Measurements from ENCODE around the gene ATAD3A. TPM values are rescaled to one million over a fixed set of nuclear protein-coding genes. Genes with fewer than 3 reads are reported as not detected.
"Not testable (repeated sequence)": the region's sequence is repeated elsewhere in the genome, so short reads cannot be mapped to it uniquely, and the experiment has no call there.

ATAD3A gene
- total and polyA plus RNA-seq, 9 of the 15 experiments (the other 6 are each of a cell fraction or from before 2014, with no cell fraction given), result 0.10 to 173 (median 36.7) TPM

DNA sequence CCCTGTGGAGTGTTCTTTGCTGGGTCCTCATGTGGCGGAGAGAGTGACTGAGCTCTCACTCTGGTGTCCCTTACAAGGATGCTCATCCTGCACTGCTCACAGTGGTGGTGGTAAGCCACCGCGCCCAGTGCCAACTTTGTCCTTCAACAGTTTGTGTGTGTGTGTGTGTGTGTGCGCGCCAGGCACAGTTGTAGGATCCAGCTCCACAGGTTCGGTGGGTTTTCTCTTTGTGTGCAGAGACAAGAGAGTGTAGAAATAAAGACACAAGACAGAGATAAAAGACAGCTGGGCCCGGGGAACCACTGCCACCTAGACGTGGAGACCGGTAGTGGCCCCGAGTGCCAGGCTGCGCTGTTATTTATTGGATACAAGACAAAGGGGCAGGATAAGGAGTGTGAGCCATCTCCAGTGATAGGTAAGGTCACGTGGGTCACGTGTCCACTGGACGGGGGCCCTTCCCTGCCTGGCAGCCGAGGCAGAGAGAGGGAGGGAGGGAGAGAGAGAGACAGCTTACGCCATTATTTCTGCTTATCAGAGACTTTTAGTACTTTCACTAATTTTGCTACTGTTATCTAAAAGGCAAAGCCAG, 7.1 kb upstream of the ATAD3A start (continued):
- TF ChIP-seq NR2C2 (CRISPR knock-in tag; IDR thresholded peaks at IDR 0.05) (peak; percentile 46; the same call in 1 of the 2 replicates), NBN (IDR thresholded peaks at IDR 0.05; ENCODE audit: low read depth) (peak; percentile 73), ETV1 (tag; conservative IDR thresholded peaks at IDR 0.05; ENCODE audit: low read depth) (0 out of 2 replicates have a peak, but pooled peaks have one; percentile 11), ESRRA (IDR thresholded peaks at IDR 0.05; ENCODE audit: borderline replicate concordance, low read depth) (peak; percentile 24), HDAC1 (IDR thresholded peaks at IDR 0.05) (peak in 1 of 2 experiments; percentile 56; a peak in 2 of 4 replicates), TRIM24 (IDR thresholded peaks at IDR 0.05) (0 out of 4 replicates have a peak, but pooled peaks have one; percentile 26 to 30), RCOR1 (IDR thresholded peaks at IDR 0.05; ENCODE audit: borderline replicate concordance in 1 of 2, low read depth in 2 of 2, low read length in 2 of 2) (peak in 1 of 2 experiments; percentile 27; a peak in 1 of 4 replicates)
- not testable (repeated sequence) for TF ChIP-seq NR2C2 (tag; IDR thresholded peaks at IDR 0.05)
- TF ChIP-seq, protein P1, sequence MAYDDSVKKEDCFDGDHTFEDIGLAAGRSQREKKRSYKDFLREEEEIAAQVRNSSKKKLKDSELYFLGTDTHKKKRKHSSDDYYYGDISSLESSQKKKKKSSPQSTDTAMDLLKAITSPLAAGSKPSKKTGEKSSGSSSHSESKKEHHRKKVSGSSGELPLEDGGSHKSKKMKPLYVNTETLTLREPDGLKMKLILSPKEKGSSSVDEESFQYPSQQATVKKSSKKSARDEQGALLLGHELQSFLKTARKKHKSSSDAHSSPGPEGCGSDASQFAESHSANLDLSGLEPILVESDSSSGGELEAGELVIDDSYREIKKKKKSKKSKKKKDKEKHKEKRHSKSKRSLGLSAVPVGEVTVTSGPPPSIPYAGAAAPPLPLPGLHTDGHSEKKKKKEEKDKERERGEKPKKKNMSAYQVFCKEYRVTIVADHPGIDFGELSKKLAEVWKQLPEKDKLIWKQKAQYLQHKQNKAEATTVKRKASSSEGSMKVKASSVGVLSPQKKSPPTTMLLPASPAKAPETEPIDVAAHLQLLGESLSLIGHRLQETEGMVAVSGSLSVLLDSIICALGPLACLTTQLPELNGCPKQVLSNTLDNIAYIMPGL (CRISPR knock-in tag; IDR thresholded peaks at IDR 0.05), result 0 out of 2 replicates have a peak, but pooled peaks have one; percentile 55
- TF ChIP-seq, protein P2, sequence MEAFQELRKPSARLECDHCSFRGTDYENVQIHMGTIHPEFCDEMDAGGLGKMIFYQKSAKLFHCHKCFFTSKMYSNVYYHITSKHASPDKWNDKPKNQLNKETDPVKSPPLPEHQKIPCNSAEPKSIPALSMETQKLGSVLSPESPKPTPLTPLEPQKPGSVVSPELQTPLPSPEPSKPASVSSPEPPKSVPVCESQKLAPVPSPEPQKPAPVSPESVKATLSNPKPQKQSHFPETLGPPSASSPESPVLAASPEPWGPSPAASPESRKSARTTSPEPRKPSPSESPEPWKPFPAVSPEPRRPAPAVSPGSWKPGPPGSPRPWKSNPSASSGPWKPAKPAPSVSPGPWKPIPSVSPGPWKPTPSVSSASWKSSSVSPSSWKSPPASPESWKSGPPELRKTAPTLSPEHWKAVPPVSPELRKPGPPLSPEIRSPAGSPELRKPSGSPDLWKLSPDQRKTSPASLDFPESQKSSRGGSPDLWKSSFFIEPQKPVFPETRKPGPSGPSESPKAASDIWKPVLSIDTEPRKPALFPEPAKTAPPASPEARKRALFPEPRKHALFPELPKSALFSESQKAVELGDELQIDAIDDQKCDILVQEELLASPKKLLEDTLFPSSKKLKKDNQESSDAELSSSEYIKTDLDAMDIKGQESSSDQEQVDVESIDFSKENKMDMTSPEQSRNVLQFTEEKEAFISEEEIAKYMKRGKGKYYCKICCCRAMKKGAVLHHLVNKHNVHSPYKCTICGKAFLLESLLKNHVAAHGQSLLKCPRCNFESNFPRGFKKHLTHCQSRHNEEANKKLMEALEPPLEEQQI (IDR thresholded peaks at IDR 0.05), result peak; percentile 24; the same call in 1 of the 2 replicates
- TF ChIP-seq, protein P3, sequence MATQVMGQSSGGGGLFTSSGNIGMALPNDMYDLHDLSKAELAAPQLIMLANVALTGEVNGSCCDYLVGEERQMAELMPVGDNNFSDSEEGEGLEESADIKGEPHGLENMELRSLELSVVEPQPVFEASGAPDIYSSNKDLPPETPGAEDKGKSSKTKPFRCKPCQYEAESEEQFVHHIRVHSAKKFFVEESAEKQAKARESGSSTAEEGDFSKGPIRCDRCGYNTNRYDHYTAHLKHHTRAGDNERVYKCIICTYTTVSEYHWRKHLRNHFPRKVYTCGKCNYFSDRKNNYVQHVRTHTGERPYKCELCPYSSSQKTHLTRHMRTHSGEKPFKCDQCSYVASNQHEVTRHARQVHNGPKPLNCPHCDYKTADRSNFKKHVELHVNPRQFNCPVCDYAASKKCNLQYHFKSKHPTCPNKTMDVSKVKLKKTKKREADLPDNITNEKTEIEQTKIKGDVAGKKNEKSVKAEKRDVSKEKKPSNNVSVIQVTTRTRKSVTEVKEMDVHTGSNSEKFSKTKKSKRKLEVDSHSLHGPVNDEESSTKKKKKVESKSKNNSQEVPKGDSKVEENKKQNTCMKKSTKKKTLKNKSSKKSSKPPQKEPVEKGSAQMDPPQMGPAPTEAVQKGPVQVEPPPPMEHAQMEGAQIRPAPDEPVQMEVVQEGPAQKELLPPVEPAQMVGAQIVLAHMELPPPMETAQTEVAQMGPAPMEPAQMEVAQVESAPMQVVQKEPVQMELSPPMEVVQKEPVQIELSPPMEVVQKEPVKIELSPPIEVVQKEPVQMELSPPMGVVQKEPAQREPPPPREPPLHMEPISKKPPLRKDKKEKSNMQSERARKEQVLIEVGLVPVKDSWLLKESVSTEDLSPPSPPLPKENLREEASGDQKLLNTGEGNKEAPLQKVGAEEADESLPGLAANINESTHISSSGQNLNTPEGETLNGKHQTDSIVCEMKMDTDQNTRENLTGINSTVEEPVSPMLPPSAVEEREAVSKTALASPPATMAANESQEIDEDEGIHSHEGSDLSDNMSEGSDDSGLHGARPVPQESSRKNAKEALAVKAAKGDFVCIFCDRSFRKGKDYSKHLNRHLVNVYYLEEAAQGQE (IDR thresholded peaks at IDR 0.05; ENCODE audit: borderline replicate concordance), result peak; percentile 75
- TF ChIP-seq, protein P3 (CRISPR knock-in tag; IDR thresholded peaks at IDR 0.05; ENCODE audit: low read depth), result not testable (repeated sequence)
- TF ChIP-seq, protein P4, sequence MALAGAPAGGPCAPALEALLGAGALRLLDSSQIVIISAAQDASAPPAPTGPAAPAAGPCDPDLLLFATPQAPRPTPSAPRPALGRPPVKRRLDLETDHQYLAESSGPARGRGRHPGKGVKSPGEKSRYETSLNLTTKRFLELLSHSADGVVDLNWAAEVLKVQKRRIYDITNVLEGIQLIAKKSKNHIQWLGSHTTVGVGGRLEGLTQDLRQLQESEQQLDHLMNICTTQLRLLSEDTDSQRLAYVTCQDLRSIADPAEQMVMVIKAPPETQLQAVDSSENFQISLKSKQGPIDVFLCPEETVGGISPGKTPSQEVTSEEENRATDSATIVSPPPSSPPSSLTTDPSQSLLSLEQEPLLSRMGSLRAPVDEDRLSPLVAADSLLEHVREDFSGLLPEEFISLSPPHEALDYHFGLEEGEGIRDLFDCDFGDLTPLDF (CRISPR knock-in tag; IDR thresholded peaks at IDR 0.05), result 0 out of 2 replicates have a peak, but pooled peaks have one; percentile 52

Measured in K562 (cell line).